Ascending aorta (tissue), 2 donors: Measurements from ENCODE around the gene ACP1. TPM values are rescaled to one million over a fixed set of nuclear protein-coding genes. Genes with fewer than 3 reads are reported as not detected.

Experiments used
- DNase-seq, 2 donors: peaks; one replicate each; pipeline ENCODE4 v3.0.0-alpha.2; 2019; ENCODE audit warnings: low spot score in 2 of 2
- H3K27ac ChIP-seq, 2 donors: fragments of 200-600 bp; sonication (generic); one replicate each; pipeline ENCODE4 v1.5.1; 2016 to 2017; ENCODE audit warnings: mild to moderate bottlenecking in 1 of 2
- H3K27me3 ChIP-seq: fragments of 200-600 bp; sonication (generic); one replicate; pipeline ENCODE4 v1.5.1; 2017
- H3K36me3 ChIP-seq, 2 donors: fragments of 200-600 bp; sonication (generic); one replicate each; pipeline ENCODE4 v1.5.1; 2016
- H3K4me1 ChIP-seq, 2 donors: fragments of 200-600 bp; sonication (generic); one replicate each; pipeline ENCODE4 v1.5.1; 2016 to 2017; ENCODE audit warnings: mild to moderate bottlenecking in 1 of 2
- H3K4me3 ChIP-seq, 2 donors: fragments of 200-600 bp; sonication (generic); one replicate each; pipeline ENCODE4 v1.5.1; 2016 to 2017; ENCODE audit warnings: mild to moderate bottlenecking in 1 of 2
- H3K9me3 ChIP-seq, 2 donors: fragments of 200-600 bp; sonication (generic); one replicate each; pipeline ENCODE4 v1.5.1; 2016
- CTCF ChIP-seq, 3 experiments: fragments of 200-600 bp in 2 of 3; fragments of 450-650 bp in 1 of 3; sonication (generic) in 2 of 3; IDR thresholded peaks; one replicate each; pipeline ENCODE4 v1.5.1; 2016 to 2019; ENCODE audit warnings: antibody characterized with exemption in 3 of 3, mild to moderate bottlenecking in 1 of 3, moderate library complexity in 1 of 3
- intact Hi-C: fragments of 100-400 bp; cut with DNase I; formaldehyde crosslinking; loops from one replicate; pipeline ENCODE4 v1.15.1; 2023
- total RNA-seq: library from RNA; depleted of rRNA; stranded (reverse); fragments of >200 nt; gene quantifications from one replicate; pipeline ENCODE4 v1.1.0, GENCODE V29; 2016

Gene ACP1
- total RNA-seq, 1 donor from 2014 or later: 30.8 TPM

GRCh38 chr2:279956-280649, 15.4 kb downstream of the ACP1 start:
- peaks cover 31 to 67% of the 10 kb centered on the region in 2 donors for H3K36me3 ChIP-seq
- no peak for DNase-seq
- no peak overlapping the region for H3K27ac ChIP-seq
- intact Hi-C loops: no loop called here
- H3K4me3 ChIP-seq: no peak overlapping the region
- H3K27me3 ChIP-seq: no peaks in the 10 kb centered on the region
- peaks cover 0 to 9% of the 10 kb centered on the region in 2 donors for H3K4me1 ChIP-seq
- no peaks in the 10 kb centered on the region for H3K9me3 ChIP-seq
- no peak for TF ChIP-seq CTCF (IDR thresholded peaks at IDR 0.05)

- intact Hi-C loops: no loop called here
- no peak overlapping the region for H3K27ac ChIP-seq
- H3K4me1 ChIP-seq: peaks cover 0 to 13% of the 10 kb centered on the region in 2 donors
- no peak for DNase-seq
- no peaks in the 10 kb centered on the region for H3K9me3 ChIP-seq
- no peaks in the 10 kb centered on the region for H3K27me3 ChIP-seq
- H3K36me3 ChIP-seq: peaks cover 31 to 67% of the 10 kb centered on the region in 2 donors
- TF ChIP-seq CTCF (IDR thresholded peaks at IDR 0.05): no peak
- no peak overlapping the region for H3K4me3 ChIP-seq
Measured at GRCh38 chr2:280650-281110, 15.9 kb downstream of the ACP1 start.

GRCh38 chr2:281381-281780, 16.6 kb downstream of the ACP1 start:
- Histone ChIP-seq H3K4me1 (peaks cover 0 to 13% of the 10 kb centered on the region in 2 donors), H3K27me3 (no peaks in the 10 kb centered on the region), H3K27ac (no peak overlapping the region), H3K36me3 (peaks cover 31 to 62% of the 10 kb centered on the region in 2 donors), H3K9me3 (no peaks in the 10 kb centered on the region), H3K4me3 (no peak overlapping the region)
- DNase-seq: no peak
- intact Hi-C loops: no loop called here
- TF ChIP-seq CTCF (IDR thresholded peaks at IDR 0.05): no peak

GRCh38 chr2:282371-283263, 17.9 kb downstream of the ACP1 start:
- H3K4me1 ChIP-seq: peaks cover 0 to 13% of the 10 kb centered on the region in 2 donors
- no peak for DNase-seq
- no peaks in the 10 kb centered on the region for H3K9me3 ChIP-seq
- H3K36me3 ChIP-seq: peaks cover 23 to 51% of the 10 kb centered on the region in 2 donors
- TF ChIP-seq CTCF (IDR thresholded peaks at IDR 0.05): no peak
- intact Hi-C loops: no loop called here
- no peak overlapping the region for H3K27ac ChIP-seq
- H3K4me3 ChIP-seq: no peak overlapping the region
- H3K27me3 ChIP-seq: no peaks in the 10 kb centered on the region

- peak overlapping the region; percentile 54 to 60 for H3K27ac ChIP-seq
- H3K4me3 ChIP-seq: no peak overlapping the region
- H3K27me3 ChIP-seq: no peaks in the 10 kb centered on the region
- no peak for DNase-seq
- peaks cover 3 to 15% of the 10 kb centered on the region in 2 donors for H3K4me1 ChIP-seq
- no peaks in the 10 kb centered on the region for H3K9me3 ChIP-seq
- H3K36me3 ChIP-seq: peaks cover 13 to 36% of the 10 kb centered on the region in 2 donors
- no peak for TF ChIP-seq CTCF (IDR thresholded peaks at IDR 0.05)
- intact Hi-C loops: no loop called here
Measured at GRCh38 chr2:283996-284794, 19.4 kb downstream of the ACP1 start.
